Measurements from ENCODE around the gene ANKLE1. TPM values are rescaled to one million over a fixed set of nuclear protein-coding genes. Genes with fewer than 3 reads are reported as not detected.

The ANKLE1 gene
- total RNA-seq, 3 donors from 2014 or later, result 7.6 to 19.0 (median 18.1) TPM

DNA sequence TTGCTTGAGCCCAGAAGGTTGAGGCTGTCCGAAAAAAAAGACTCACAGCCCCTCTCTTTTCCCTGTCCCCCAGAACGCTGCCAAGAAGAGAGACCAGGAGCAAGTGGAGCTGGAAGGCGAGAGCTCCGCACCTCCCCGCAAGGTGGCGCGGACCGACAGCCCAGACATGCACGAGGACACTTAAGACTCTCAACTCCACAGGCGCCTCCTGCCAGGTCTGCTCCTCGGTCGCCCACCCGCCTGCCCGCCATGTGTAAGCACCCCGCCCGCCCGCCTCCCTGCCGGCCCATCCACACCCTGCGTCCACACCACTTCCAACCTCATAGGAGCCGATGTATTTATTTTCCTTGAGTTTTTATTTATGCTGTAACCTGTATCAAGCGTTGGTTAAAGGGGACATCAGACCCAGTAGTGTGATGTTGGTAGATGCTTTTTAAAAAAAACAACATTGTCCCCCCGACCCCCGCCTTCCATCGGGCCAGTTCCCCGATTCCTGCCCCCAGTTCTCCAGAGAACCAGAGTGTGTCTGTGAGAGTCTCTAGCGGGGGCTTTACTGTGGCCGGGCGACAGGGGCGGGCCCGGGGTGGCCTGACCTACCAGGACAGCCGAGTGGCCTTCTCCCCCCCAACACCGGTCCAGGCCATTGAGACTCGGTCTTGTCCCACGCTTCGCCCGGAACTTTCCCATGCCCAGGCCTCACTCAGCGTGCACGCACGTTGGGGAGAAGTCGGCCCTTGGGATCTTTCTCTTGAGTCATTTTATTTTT is 38.0 kb downstream of the ANKLE1 start:
- no peak for DNase-seq
- Mint-ChIP-seq H3K9me3 (no peaks in the 10 kb centered on the region), H3K4me3 (no peak overlapping the region), H3K27me3 (ENCODE audit: low read depth) (no peaks in the 10 kb centered on the region), H3K36me3 (ENCODE audit: insufficient read depth) (peaks cover 15% of the 10 kb centered on the region), H3K4me1 (ENCODE audit: low read depth) (peaks cover 5% of the 10 kb centered on the region)
- no peak for ATAC-seq

DNA sequence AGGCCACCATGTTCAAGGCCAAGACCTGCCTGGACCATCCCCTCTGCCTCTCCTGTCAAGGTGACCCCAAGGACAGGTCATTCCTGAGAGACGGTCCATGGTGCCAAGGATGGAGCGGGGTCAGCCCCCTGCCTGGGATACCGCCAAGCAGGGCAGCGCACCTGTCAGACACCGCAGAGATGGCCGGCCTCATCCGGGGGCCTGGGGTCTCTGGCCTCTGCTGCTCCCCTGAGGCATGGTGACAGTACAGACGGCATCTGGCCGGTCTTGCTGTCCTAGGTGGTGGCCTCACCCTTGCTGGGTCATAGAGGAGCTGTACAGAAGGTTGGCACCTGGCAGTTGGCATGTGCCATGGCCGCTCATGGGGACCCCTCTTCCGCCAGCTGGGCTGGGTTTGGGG is 38.7 kb downstream of the ANKLE1 start:
- Mint-ChIP-seq H3K27me3 (ENCODE audit: low read depth) (no peaks in the 10 kb centered on the region), H3K36me3 (ENCODE audit: insufficient read depth) (peaks cover 15% of the 10 kb centered on the region), H3K4me3 (no peak overlapping the region), H3K9me3 (no peaks in the 10 kb centered on the region), H3K4me1 (ENCODE audit: low read depth) (peaks cover 5% of the 10 kb centered on the region)
- DNase-seq (no peak), ATAC-seq (no peak)

- no peak for ATAC-seq
- no peaks in the 10 kb centered on the region for H3K9me3 Mint-ChIP-seq
- no peak for DNase-seq
- no peaks in the 10 kb centered on the region for H3K27me3 Mint-ChIP-seq (ENCODE audit: low read depth)
- peaks cover 5% of the 10 kb centered on the region for H3K4me1 Mint-ChIP-seq (ENCODE audit: low read depth)
- H3K4me3 Mint-ChIP-seq, result no peak overlapping the region
- peaks cover 7% of the 10 kb centered on the region for H3K36me3 Mint-ChIP-seq (ENCODE audit: insufficient read depth)
These were observed 40.2 kb downstream of the ANKLE1 start for GRCh38 chr19:17321655-17322489.

- Mint-ChIP-seq H3K4me3 (no peak overlapping the region), H3K36me3 (ENCODE audit: insufficient read depth) (peaks cover 7% of the 10 kb centered on the region), H3K27me3 (ENCODE audit: low read depth) (no peaks in the 10 kb centered on the region), H3K4me1 (ENCODE audit: low read depth) (peaks cover 6% of the 10 kb centered on the region), H3K9me3 (no peaks in the 10 kb centered on the region)
- ATAC-seq (no peak), DNase-seq (no peak)
These were observed 41.2 kb downstream of the ANKLE1 start for GRCh38 chr19:17322854-17323253.

- no peak overlapping the region for H3K4me3 Mint-ChIP-seq
- DNase-seq (no peak), ATAC-seq (peak in 1 of 2 donors; percentile 15)
- H3K36me3 Mint-ChIP-seq (ENCODE audit: insufficient read depth), result peaks cover 7% of the 10 kb centered on the region
- H3K4me1 Mint-ChIP-seq (ENCODE audit: low read depth), result peaks cover 6% of the 10 kb centered on the region
- no peaks in the 10 kb centered on the region for H3K27me3 Mint-ChIP-seq (ENCODE audit: low read depth)
- no peaks in the 10 kb centered on the region for H3K9me3 Mint-ChIP-seq
These were observed 41.7 kb downstream of the ANKLE1 start for GRCh38 chr19:17323300-17323963.

DNA sequence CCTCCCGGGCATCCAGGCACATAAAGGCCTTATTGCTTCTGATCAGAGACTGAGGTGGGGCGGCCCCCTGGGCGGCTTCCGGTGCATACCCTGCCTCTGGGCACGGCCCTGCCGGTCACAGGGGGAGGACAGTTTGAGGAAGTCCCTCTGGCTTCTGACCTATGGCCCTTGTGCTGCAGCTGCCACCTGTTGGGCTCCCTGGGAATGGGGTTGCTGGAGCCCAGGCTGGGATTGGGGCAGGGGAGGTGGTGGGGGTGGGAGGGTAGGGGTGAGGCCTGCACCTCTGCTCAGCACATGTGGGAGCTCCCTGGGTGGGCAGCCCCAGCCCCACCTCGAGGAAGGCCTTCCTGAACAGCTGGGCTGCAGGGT is 42.2 kb downstream of the ANKLE1 start:
- ATAC-seq (peak in 1 of 2 donors; percentile 13), DNase-seq (no peak)
- H3K36me3 Mint-ChIP-seq (ENCODE audit: insufficient read depth), result peaks cover 7% of the 10 kb centered on the region
- peaks cover 6% of the 10 kb centered on the region for H3K4me1 Mint-ChIP-seq (ENCODE audit: low read depth)
- no peak overlapping the region for H3K4me3 Mint-ChIP-seq
- H3K27me3 Mint-ChIP-seq (ENCODE audit: low read depth), result no peaks in the 10 kb centered on the region
- H3K9me3 Mint-ChIP-seq, result no peaks in the 10 kb centered on the region

DNA sequence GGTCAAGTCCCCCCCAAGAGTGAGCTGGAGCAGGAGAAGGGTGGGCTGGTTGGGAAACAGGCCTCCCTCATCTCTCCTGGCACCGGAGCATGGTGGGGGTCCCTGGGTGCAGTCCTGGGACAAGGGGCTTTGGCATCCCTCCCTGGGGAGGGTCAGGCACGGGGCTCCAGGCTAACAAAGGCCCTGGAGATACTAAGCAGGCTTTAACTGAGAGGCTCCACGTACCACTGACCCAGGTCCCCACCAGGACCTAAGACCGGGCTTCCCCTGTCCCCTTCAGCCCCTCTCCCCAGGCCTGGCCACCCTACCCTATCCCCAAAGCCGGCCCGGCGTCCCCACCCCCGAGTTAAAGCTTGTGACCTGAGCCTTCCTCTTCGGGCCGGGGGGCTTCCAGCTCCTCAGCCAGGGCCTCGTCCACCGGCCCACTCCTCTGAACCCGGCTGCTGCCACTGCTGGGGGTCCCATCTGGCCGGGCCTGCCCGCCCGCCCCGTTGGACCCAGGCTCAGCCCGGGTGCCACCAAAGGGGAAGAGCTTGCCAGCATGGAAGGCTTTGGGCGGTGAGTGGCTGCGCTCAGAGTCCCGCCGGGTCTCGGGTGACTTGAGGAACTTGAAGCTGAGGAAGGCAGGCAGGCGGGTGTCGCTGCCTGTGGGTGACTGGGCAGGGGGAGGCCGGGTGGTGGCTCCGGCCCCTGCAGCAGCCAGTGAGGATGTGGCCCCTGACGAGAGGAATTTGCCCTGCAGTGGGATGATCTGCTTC is 42.8 kb downstream of the ANKLE1 start:
- H3K4me1 Mint-ChIP-seq (ENCODE audit: low read depth), result peaks cover 8% of the 10 kb centered on the region
- DNase-seq (no peak), ATAC-seq (no peak)
- H3K36me3 Mint-ChIP-seq (ENCODE audit: insufficient read depth), result peaks cover 7% of the 10 kb centered on the region
- H3K4me3 Mint-ChIP-seq, result no peak overlapping the region
- no peaks in the 10 kb centered on the region for H3K9me3 Mint-ChIP-seq
- H3K27me3 Mint-ChIP-seq (ENCODE audit: low read depth), result no peaks in the 10 kb centered on the region

DNA sequence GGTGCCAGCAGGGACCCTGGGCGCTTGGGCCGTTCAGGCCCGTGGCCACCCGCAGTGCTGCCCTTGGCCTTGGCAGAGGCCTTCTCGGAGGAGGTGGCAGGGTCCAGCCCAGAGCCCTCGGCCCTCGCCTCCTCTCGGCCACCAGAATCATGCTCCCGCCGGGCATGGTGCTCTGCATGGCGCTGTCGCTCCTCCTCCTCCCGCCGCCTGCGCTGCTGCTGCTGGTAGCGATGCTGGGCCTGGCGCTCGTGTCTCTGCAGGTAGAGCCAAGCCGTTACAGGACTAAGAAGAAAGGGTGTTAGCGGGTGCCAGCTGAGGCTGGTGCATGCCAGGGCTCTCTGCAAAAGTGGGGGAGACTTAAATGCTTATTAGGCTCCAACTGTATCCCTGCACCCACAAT is 43.4 kb downstream of the ANKLE1 start:
- ATAC-seq (no peak), DNase-seq (no peak)
- H3K4me3 Mint-ChIP-seq, result no peak overlapping the region
- H3K36me3 Mint-ChIP-seq (ENCODE audit: insufficient read depth), result peaks cover 4% of the 10 kb centered on the region
- H3K27me3 Mint-ChIP-seq (ENCODE audit: low read depth), result peaks cover 2% of the 10 kb centered on the region
- no peaks in the 10 kb centered on the region for H3K9me3 Mint-ChIP-seq
- H3K4me1 Mint-ChIP-seq (ENCODE audit: low read depth), result peaks cover 11% of the 10 kb centered on the region

DNA sequence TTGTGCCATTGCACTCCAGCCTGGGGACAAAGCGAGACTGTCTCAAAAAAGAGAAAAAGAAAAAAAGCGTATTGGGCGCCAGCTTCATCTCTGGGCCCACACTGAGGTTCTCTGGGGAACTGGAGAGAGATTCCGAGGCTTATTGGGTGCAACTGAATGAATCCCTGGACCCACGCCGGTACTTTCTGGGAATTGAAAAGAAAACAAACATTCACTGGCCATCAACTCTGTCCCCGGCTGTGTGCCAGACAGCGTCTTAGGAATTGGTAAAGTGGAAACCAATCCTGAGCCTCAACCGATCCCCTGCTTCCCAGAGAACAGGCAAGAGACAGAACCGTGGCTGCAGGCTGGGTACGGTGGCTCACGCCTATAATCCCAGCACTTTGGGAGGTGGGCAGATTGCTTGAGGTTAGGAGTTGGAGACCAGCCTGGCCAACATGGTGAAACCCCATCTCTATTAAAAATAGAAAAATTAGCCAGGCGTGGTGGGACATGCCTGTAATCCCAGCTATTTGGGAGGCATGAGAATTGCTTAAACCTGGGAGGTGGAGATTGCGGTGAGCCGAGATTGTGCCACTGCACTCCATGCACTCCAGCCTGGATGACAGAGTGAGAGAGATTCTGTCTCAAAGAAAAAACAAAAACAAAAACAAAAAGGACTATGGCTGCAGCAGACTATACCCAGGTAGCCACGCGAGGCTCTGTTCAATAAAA is 44.3 kb downstream of the ANKLE1 start:
- H3K4me3 Mint-ChIP-seq, result no peak overlapping the region
- ATAC-seq (no peak), DNase-seq (no peak)
- H3K9me3 Mint-ChIP-seq, result no peaks in the 10 kb centered on the region
- peaks cover 2% of the 10 kb centered on the region for H3K27me3 Mint-ChIP-seq (ENCODE audit: low read depth)
- no peaks in the 10 kb centered on the region for H3K36me3 Mint-ChIP-seq (ENCODE audit: insufficient read depth)
- H3K4me1 Mint-ChIP-seq (ENCODE audit: low read depth), result peaks cover 13% of the 10 kb centered on the region

GRCh38 chr19:17326595-17326966 is 44.9 kb downstream of the ANKLE1 start:
- no peak for ATAC-seq
- Mint-ChIP-seq H3K9me3 (no peaks in the 10 kb centered on the region), H3K4me1 (ENCODE audit: low read depth) (peaks cover 13% of the 10 kb centered on the region), H3K4me3 (no peak overlapping the region), H3K27me3 (ENCODE audit: low read depth) (peaks cover 2% of the 10 kb centered on the region), H3K36me3 (ENCODE audit: insufficient read depth) (no peaks in the 10 kb centered on the region)
- no peak for DNase-seq

GRCh38 chr19:17327068-17327653 is 45.5 kb downstream of the ANKLE1 start:
- Mint-ChIP-seq H3K9me3 (no peaks in the 10 kb centered on the region), H3K4me1 (ENCODE audit: low read depth) (peaks cover 13% of the 10 kb centered on the region), H3K27me3 (ENCODE audit: low read depth) (peaks cover 2% of the 10 kb centered on the region), H3K4me3 (peak overlapping the region; percentile 20), H3K36me3 (ENCODE audit: insufficient read depth) (no peaks in the 10 kb centered on the region)
- DNase-seq (no peak), ATAC-seq (no peak)

GRCh38 chr19:17327654-17328516 is 46.2 kb downstream of the ANKLE1 start:
- peak; percentile 50 for DNase-seq
- Mint-ChIP-seq H3K36me3 (ENCODE audit: insufficient read depth) (no peaks in the 10 kb centered on the region), H3K4me3 (peak overlapping the region; percentile 75), H3K9me3 (no peaks in the 10 kb centered on the region), H3K27me3 (ENCODE audit: low read depth) (peaks cover 2% of the 10 kb centered on the region), H3K4me1 (ENCODE audit: low read depth) (peaks cover 10% of the 10 kb centered on the region)
- ATAC-seq, result peak; percentile 64 to 66

All from activated T-cell treated with anti-CD3 and anti-CD28 coated beads, Interleukin-2, amount 50 U/mL, for 4 hours (primary cell).